NCI-H146 treated with DMSO at 0.1 percent for 48 hours (cell line): ENCODE results near the gene POMGNT1.

Source experiments
- DNase-seq: peaks from one replicate; lab custom pipeline; 2025; ENCODE audit not compliant: unreplicated experiment; lab: John Stamatoyannopoulos, UW

POMGNT1 gene

GRCh38 chr1:46158312-46159281 lies 39.6 kb downstream of the POMGNT1 start:
- no peak for DNase-seq

GRCh38 chr1:46157916-46158311 lies 40.3 kb downstream of the POMGNT1 start:
- DNase-seq: no peak

- DNase-seq: no peak
Observed at GRCh38 chr1:46153732-46154131, 44.5 kb downstream of the POMGNT1 start.

- DNase-seq: no peak
Observed at GRCh38 chr1:46153228-46153627, 45.0 kb downstream of the POMGNT1 start.

GRCh38 chr1:46152016-46152415 lies 46.2 kb downstream of the POMGNT1 start:
- no peak for DNase-seq

- no peak for DNase-seq
Observed at GRCh38 chr1:46150085-46150484, 48.1 kb downstream of the POMGNT1 start.

- no peak for DNase-seq
Observed at GRCh38 chr1:46148318-46148717, 49.9 kb downstream of the POMGNT1 start.
